K562 (cell line): ENCODE measurements around the gene BICDL1. TPM values are rescaled to one million over a fixed set of nuclear protein-coding genes. Genes with fewer than 3 reads are reported as not detected.
A peak's percentile ranks its signal among the peaks of the same experiment; 100 is the strongest.

Source experiments
- C11orf30 ChIP-seq: fragments of 450-650 bp; IDR thresholded peaks from 2 replicates; pipeline ENCODE4 v1.6.1; 2016; ENCODE audit warnings: low read depth, mild to moderate bottlenecking
- CBFB ChIP-seq: sonication (generic); formaldehyde crosslinking; IDR thresholded peaks from 2 replicates; pipeline ENCODE4 v1.4.0; 2020; ENCODE audit warnings: mild to moderate bottlenecking, missing genetic modification reagents
- CHD1 ChIP-seq: fragments of 200-600 bp; sonication (generic); IDR thresholded peaks from one replicate; pipeline ENCODE4 v1.6.1; 2012; ENCODE audit warnings: mild to moderate bottlenecking, moderate library complexity, low read length, inconsistent platforms
- DPF2 ChIP-seq: fragments of 450-650 bp; IDR thresholded peaks from 2 replicates; pipeline ENCODE4 v1.6.1; 2016
- ELK3 ChIP-seq: fragments of 450-650 bp; formaldehyde crosslinking; IDR thresholded peaks from 2 replicates; pipeline ENCODE4 v1.4.0; 2020; ENCODE audit warnings: mild to moderate bottlenecking
- FOSL1 ChIP-seq: fragments of 200-800 bp; sonication (Bioruptor generic); conservative IDR thresholded peaks from 2 replicates; pipeline ENCODE4 v1.6.1; 2016; ENCODE audit warnings: missing genetic modification characterization, missing compliant biosample characterization
- HMBOX1 ChIP-seq: sonication (generic); IDR thresholded peaks from 2 replicates; pipeline ENCODE4 v1.6.1; 2016
- HNRNPL ChIP-seq: fragments of 200-400 bp; formaldehyde crosslinking; IDR thresholded peaks from 2 replicates; pipeline ENCODE4 v1.6.1; 2017; ENCODE audit warnings: low read depth, mild to moderate bottlenecking, low read length
- KDM2B ChIP-seq: fragments of 250-450 bp; sonication (Bioruptor Pico); IDR thresholded peaks from 2 replicates; pipeline ENCODE4 v1.8.0; 2021; ENCODE audit warnings: mild to moderate bottlenecking, moderate library complexity
- KLF6 ChIP-seq: fragments of 250-450 bp; sonication (Bioruptor Pico); IDR thresholded peaks from 2 replicates; pipeline ENCODE4 v1.4.0; 2020; ENCODE audit warnings: mild to moderate bottlenecking, moderate library complexity, borderline replicate concordance
- PML ChIP-seq: IDR thresholded peaks from 2 replicates; pipeline ENCODE4 v1.6.1; 2012; ENCODE audit warnings: low read length, inconsistent platforms
- POLR2A ChIP-seq: fragments of 450-650 bp; conservative IDR thresholded peaks from 2 replicates; pipeline ENCODE4 v1.6.1; 2016
- POLR2H ChIP-seq: IDR thresholded peaks from 2 replicates; pipeline ENCODE4 v1.6.1; 2016; ENCODE audit warnings: missing genetic modification characterization, low read depth, mild to moderate bottlenecking, control low read depth, missing compliant biosample characterization, moderate library complexity
- SOX6 ChIP-seq: fragments of 450-650 bp; IDR thresholded peaks from 2 replicates; pipeline ENCODE4 v1.6.1; 2014; ENCODE audit warnings: mild to moderate bottlenecking
- TFAM ChIP-seq: fragments of 250-450 bp; sonication (Bioruptor Pico); conservative IDR thresholded peaks from 2 replicates; pipeline ENCODE4 v1.5.0; 2021; ENCODE audit warnings: mild to moderate bottlenecking, moderate library complexity
- ZBTB9 ChIP-seq: fragments of 450-650 bp; formaldehyde crosslinking; IDR thresholded peaks from 2 replicates; pipeline ENCODE4 v1.4.0; 2020; ENCODE audit warnings: mild to moderate bottlenecking, moderate library complexity
- ZNF280A ChIP-seq: fragments of 450-650 bp; IDR thresholded peaks from 2 replicates; pipeline ENCODE4 v1.6.1; 2018; ENCODE audit warnings: mild to moderate bottlenecking, low read depth; ENCODE audit not compliant: partially characterized antibody
- ZNF444 ChIP-seq: fragments of 250-450 bp; sonication (Bioruptor Pico); IDR thresholded peaks from 2 replicates; pipeline ENCODE4 v1.4.0; 2020; ENCODE audit warnings: mild to moderate bottlenecking, moderate library complexity
- ZNF507 ChIP-seq: conservative IDR thresholded peaks from 2 replicates; pipeline ENCODE4 v1.6.1; 2017; ENCODE audit warnings: missing genetic modification characterization, missing compliant biosample characterization
- ZNF764 ChIP-seq: fragments of 250-450 bp; sonication (Bioruptor Pico); IDR thresholded peaks from 2 replicates; pipeline ENCODE4 v1.4.0; 2020; ENCODE audit warnings: low read depth, mild to moderate bottlenecking, moderate library complexity
- ZNF830 ChIP-seq: fragments of 250-450 bp; sonication (Bioruptor Pico); IDR thresholded peaks from 2 replicates; pipeline ENCODE4 v1.5.0; 2021; ENCODE audit warnings: mild to moderate bottlenecking
- polyA plus RNA-seq, 8 experiments: library from polyadenylated mRNA; depleted of rRNA in 4 of 8; stranded (reverse) in 5 of 8; unstranded in 3 of 8; fragments of >200 nt; fragmentation: Nextera tagmentation in 2 of 8; fragmentation: Illumina TruSeq in 1 of 8; extraction: Ambion mirVana in 2 of 8; extraction: Trizol in 1 of 8; gene quantifications; 2 replicates each; pipeline versions ENCODE4 v1.2.1 to v1.2.3, GENCODE V29; 2011 to 2014; ENCODE audit warnings: inconsistent platforms in 1 of 8, missing spikeins in 1 of 8
- total RNA-seq, 7 experiments: library from RNA; depleted of rRNA in 6 of 7; stranded (reverse); fragments of >200 nt in 6 of 7; fragmentation: Illumina TruSeq in 2 of 7; extraction: Trizol in 2 of 7; gene quantifications; 2 replicates each; pipeline versions ENCODE4 v1.2.1 to v1.2.3, GENCODE V29; 2011 to 2021; ENCODE audit warnings: low replicate concordance in 1 of 7
- TF ChIP-seq, protein P1 (sequence below): sonication (generic); formaldehyde crosslinking; IDR thresholded peaks from 2 replicates; pipeline ENCODE4 v1.4.0; 2020; ENCODE audit warnings: mild to moderate bottlenecking, missing genetic modification reagents

Gene BICDL1
- total and polyA plus RNA-seq, 9 of the 15 experiments (the other 6 are each of a cell fraction or from before 2014, with no cell fraction given), result 0.06 to 2.0 (median 0.58) TPM

- no peak for TF ChIP-seq ZNF507
- no peak for TF ChIP-seq ZNF444 (CRISPR knock-in tag)
- no peak for TF ChIP-seq ZNF764
- TF ChIP-seq PML, result no peak
- TF ChIP-seq KDM2B, result peak; percentile 84
- no peak for TF ChIP-seq TFAM
- TF ChIP-seq CHD1, result no peak
- TF ChIP-seq, protein P1, sequence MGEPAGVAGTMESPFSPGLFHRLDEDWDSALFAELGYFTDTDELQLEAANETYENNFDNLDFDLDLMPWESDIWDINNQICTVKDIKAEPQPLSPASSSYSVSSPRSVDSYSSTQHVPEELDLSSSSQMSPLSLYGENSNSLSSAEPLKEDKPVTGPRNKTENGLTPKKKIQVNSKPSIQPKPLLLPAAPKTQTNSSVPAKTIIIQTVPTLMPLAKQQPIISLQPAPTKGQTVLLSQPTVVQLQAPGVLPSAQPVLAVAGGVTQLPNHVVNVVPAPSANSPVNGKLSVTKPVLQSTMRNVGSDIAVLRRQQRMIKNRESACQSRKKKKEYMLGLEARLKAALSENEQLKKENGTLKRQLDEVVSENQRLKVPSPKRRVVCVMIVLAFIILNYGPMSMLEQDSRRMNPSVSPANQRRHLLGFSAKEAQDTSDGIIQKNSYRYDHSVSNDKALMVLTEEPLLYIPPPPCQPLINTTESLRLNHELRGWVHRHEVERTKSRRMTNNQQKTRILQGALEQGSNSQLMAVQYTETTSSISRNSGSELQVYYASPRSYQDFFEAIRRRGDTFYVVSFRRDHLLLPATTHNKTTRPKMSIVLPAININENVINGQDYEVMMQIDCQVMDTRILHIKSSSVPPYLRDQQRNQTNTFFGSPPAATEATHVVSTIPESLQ (CRISPR knock-in tag), result 0 out of 2 replicates have a peak, but pooled peaks have one; percentile 50
- TF ChIP-seq SOX6, result peak; percentile 62
- TF ChIP-seq ELK3 (CRISPR knock-in tag), result no peak
- 0 out of 2 replicates have a peak, but pooled peaks have one; percentile 25 for TF ChIP-seq HMBOX1
- TF ChIP-seq CBFB (CRISPR knock-in tag), result peak; percentile 89
- peak; percentile 43 for TF ChIP-seq FOSL1 (tag)
- peak; percentile 76 for TF ChIP-seq DPF2
- TF ChIP-seq KLF6 (CRISPR knock-in tag), result no peak
- TF ChIP-seq HNRNPL, result 0 out of 2 replicates have a peak, but pooled peaks have one; percentile 44
- no peak for TF ChIP-seq POLR2H
- TF ChIP-seq C11orf30, result peak; percentile 95
- no peak for TF ChIP-seq ZNF280A
- TF ChIP-seq ZNF830 (CRISPR knock-in tag), result no peak
- 0 out of 2 replicates have a peak, but pooled peaks have one; percentile 63 for TF ChIP-seq ZBTB9 (CRISPR knock-in tag)
- TF ChIP-seq POLR2A, result peak; percentile 50; the same call in 1 of the 2 replicates
Observed at GRCh38 chr12:120086801-120087621, 98.0 kb downstream of the BICDL1 start (continued).
